NCI-H748 treated with DMSO at 0.1 percent for 48 hours (cell line): ENCODE measurements around the gene MGAT1.
"Not testable (repeated sequence)": the region's sequence is repeated elsewhere in the genome, so short reads cannot be mapped to it uniquely, and the experiment has no call there.

Experiments used
- DNase-seq: peaks from one replicate; lab custom pipeline; 2025; lab: John Stamatoyannopoulos, UW

The MGAT1 gene

GRCh38 chr5:180802325-180803180, at the start of gene MGAT1:
TSS of gene MGAT1 (minus strand) at chr5:180802806. CDS start at chr5:180792971, 9,835 bp downstream.
- peak; percentile 36 for DNase-seq

- DNase-seq: no peak
These were observed 48.0 kb upstream of the MGAT1 start for GRCh38 chr5:180850434-180851078.

- no peak for DNase-seq
These were observed 47.2 kb upstream of the MGAT1 start for GRCh38 chr5:180849827-180850226.

DNA sequence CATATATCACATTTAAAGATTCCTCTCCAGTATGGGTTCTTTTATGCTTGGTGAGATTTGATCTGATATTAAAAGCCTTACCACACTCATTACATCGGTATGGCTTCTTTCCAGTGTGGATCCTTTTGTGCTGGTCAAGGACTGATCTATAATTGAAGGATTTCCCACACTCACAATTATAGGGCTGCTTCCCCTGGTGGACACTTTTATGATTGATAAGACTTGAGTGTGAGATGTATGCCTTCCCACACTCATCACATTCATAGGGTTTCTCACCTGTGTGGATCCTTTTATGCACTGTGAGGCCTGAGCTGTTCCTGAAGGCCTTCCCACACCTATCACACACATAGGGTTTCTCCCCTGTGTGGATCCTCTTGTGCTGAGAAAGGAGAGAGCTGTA, 46.3 kb upstream of the MGAT1 start:
- no peak for DNase-seq

DNA sequence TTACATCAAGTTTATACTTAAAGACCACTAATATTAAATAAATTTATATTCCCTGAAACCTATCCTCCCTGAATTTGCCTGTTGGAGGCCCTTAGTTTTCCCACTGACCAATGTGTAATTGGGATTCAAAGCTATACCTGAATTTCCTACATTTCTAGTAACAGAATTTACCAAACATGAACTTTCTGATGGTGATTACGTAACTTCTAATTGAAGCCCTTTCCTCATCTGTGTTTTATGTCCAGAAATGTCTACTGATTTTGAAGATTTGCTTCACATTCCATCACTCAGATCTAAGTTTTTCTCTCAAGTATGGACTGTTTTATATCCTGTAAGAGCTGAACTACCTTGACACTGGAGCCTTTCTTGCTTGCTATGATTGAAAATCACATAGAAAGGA, 45.7 kb upstream of the MGAT1 start:
- DNase-seq: no peak

DNA sequence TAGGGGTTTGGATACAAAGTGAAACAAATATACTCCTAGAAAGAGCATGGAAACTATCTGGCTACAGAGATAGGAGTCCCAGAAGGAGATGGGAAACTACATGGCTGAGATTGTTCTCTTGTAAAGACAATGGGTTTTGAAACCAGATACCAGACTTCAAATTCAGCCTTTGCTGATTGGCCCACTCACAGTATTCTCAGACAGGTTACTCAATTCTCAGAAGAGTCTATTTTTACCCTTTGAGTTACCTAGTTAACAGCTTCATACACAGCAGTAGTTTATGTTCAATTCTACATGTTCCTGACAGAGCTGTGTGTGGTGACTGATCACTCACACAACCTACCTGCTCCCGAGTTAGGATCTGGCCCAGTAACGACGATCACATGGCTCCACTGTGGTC, 44.4 kb upstream of the MGAT1 start:
- no peak for DNase-seq

- DNase-seq: no peak
These were observed 42.3 kb upstream of the MGAT1 start for GRCh38 chr5:180844858-180845257.

- no peak for DNase-seq
These were observed 41.8 kb upstream of the MGAT1 start for GRCh38 chr5:180844432-180844831.

DNA sequence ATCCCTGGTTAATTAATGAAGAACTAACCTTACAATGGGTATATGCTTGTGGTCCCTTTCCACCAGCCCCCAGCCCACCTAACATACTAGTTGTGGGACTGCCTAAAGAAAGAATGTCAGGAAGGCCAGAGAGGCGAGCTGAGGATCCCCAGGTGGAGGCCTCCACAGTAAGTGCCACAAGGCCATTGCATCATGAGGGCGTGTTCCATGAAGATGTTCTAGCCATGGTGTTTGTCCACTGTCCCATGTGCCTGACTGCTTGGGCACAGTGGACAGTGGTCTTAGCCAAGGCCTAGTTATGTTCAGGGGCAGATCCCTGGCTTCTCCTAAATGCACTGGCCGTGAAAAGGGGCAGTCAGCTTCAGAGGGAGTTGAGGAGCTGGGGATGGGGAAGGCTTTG, 37.3 kb upstream of the MGAT1 start:
- DNase-seq: no peak

DNA sequence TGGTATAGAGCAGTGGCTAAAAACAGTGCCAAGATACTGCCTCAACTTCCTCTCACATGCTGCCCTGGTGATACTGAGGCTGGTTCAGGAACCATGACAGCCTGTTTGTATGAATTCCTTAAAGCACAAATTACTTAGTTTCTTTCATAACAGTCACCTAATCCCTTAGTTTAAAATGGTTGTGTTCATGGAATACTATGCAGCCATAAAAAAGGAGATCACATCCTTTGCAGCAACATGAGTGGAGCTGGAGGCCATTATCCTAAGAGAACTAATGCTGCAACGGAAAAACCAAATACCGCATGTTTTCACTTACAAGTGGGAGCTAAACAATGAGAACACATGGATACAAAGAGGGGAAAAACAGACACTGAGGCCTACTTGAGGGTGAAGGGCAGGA, 36.6 kb upstream of the MGAT1 start:
- DNase-seq: no peak

- no peak for DNase-seq
These were observed 34.9 kb upstream of the MGAT1 start for GRCh38 chr5:180837478-180837877.

DNA sequence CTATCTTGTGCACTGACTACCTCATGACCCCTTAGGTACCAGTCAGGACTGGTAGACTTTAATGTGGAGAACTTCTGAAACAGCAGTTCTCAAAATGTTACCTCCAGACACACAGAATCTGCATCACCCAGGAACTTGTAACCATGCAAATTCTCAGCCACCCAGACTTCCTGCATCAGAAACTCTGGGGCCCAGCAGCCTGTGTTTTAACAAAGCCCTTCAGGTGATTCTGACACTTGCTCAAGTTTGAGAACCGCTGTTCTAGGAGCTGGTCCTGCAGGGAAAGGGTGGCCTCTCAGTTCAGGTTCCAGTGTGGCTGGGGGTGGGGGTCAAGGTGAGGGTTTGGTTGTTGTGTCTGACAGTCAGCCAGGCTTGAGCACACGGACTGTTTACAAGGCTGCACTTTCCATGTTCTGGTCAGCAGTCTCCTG, 30.0 kb upstream of the MGAT1 start:
- no peak for DNase-seq

DNA sequence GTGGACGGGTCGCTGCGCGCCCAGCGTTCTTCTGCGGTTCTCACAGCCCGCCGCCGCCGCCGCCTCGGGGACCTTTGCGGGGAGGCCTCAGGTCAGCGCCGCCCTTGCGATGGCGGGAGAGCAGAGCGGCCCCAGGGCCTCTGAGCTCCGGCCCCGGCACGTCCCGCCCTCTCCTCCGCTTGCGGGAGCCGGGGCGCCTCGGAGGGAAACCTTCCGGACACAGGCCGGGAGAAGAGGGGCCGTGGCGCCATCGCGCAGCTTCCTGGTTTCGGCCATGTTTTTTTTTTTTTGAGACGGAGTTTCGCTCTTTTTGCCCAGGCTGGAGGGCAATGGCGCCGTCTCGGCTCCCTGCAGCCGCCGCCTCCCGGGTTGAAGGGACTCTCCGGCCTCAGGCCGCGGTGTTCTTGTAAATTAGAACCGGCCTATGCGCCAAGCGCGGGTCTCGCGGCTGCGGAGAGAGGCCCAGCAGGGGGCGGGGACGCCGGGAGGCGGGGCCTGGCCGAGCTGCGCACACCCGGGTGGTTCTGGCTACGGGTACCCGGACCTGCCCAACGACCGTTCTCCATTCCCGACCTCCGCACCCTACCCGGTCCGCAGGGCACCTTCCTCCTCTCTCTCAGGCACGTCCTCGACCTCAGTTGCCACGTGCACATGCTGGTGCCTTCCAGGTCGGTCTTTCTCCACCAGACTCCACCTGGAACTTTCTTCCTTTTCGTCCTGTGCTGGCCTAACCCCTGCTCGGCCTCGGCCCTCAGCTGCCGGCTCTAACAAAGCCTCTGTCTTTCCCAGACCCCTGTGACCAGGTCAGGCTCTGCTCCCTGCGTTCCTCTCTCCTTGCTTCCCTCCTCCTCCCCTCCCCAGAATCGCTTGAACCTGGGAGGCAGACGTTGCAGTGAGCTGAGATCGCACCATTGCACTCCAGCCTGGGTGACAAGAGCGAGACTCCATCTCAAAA, 28.8 kb upstream of the MGAT1 start:
- peak; percentile 34 for DNase-seq

- peak; percentile 46 for DNase-seq
These were observed 27.9 kb upstream of the MGAT1 start for GRCh38 chr5:180830253-180831138.

GRCh38 chr5:180829726-180830125, 27.1 kb upstream of the MGAT1 start:
- no peak for DNase-seq

DNA sequence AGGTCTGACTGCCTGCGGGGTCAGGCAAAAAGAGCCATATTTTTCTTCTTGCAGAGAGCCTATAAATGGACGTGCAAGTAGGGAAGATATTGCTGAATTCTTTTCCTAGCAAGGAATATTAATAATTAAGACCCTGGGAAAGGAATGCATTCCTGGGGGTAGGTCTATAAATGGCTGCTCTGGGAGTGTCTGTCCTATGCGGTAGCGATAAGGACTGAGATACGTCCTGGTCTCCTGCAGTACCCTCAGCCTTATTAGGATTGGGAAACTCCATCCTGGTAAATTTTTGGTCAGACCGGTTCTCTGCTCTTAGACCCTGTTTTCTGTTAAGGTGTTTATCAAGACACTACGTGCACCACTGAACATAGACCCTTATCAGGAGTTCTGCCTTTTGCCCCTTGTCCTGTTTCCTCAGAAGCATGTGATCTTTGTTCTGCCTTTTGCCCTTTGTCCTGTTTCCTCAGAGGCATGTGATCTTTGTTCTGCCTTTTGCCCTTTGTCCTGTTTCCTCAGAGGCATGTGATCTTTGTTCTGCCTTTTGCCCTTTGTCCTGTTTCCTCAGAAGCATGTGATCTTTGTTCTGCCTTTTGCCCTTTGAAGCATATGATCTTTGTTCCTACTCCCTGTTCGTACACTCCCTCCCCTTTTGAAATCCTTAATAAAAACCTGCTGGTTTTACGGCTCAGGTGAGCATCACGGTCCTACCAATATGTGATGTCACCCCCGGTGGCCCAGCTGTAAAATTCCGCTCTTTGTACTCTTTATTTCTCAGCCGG, 26.3 kb upstream of the MGAT1 start:
- not testable (repeated sequence) for DNase-seq

DNA sequence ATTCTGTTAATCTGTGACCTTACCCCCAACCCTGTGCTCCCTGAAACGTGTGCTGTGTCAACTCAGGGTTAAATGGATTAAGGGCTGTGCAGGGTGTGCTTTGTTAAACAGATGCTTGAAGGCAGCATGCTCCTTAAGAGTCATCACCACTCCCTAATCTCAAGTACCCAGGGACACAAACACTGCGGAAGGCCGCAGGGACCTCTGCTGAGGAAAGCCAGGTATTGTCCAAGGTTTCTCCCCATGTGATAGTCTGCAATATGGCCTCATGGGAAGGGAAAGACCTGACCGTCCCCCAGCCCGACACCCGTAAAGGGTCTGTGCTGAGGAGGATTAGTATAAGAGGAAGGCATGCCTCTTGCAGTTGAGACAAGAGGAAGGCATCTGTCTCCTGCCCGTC, 24.8 kb upstream of the MGAT1 start:
- DNase-seq: not testable (repeated sequence)

- DNase-seq: no peak
These were observed 23.3 kb upstream of the MGAT1 start for GRCh38 chr5:180825768-180826525.

DNA sequence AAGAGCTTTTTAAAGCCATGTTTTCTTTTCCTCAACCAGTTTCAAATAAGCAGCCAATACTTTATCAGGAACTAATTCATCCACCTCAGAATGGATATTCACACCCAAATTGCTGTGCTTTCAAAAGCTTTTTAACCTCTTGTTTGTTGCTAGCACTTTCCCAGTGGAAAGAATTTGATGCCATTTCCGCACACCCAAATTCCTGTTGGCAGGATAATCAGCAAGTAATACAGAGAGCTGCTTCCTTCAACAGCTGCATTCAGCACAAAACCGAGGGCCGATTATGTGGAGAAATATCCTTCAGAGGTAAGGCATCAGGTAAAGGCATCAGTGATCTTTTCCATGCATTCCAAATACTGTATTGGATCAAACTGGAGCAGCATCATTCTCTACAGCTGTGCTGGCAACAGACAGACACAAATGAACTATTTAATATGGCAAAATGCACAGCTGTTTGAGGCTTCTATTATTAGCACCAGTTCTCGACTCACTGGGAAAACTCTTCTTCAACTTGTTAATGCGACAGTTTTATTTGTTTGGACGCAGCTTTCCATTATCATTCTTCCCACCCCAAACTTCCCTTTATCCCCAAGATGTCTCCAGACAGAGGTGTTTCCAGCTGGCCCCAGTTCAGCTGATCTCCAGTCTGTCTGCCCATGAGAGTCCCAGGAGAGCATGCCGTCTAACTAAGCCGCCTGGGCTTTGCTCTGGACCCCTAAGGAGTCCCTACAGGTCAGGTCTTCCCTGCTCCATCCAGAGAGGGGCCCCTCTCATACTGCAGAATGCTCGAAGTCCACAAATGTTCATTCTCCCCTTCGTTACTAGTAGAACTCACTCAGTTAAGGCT, 22.2 kb upstream of the MGAT1 start:
- no peak for DNase-seq
